ENCODE data around the gene DGKD.

Gene DGKD

GRCh38 chr2:233358335-233358734, 4.0 kb downstream of the DGKD start:
- Histone ChIP-seq H3K4me1 (ENCODE audit: insufficient read depth, low read length, poor library complexity, severe bottlenecking) (peaks cover 52% of the 10 kb centered on the region), H3K9me3 (ENCODE audit: insufficient read depth, low read depth, low read length) (no peaks in the 10 kb centered on the region), H3K9ac (ENCODE audit: low read depth, low read length, poor library complexity, severe bottlenecking) (peak overlapping the region; percentile 14), H3K4me2 (ENCODE audit: low read depth, low read length, poor library complexity, severe bottlenecking) (peak overlapping the region; percentile 85), H4K20me1 (ENCODE audit: insufficient read depth, low read length, poor library complexity, severe bottlenecking) (peaks cover 35% of the 10 kb centered on the region), H3K4me3 (ENCODE audit: low read length, poor library complexity, severe bottlenecking) (peak overlapping the region; percentile 76), H3K9me2 (replicated peaks; ENCODE audit: low read depth, low read length) (no peaks in the 10 kb centered on the region), H3K36me3 (ENCODE audit: insufficient read depth, low read length) (no peaks in the 10 kb centered on the region), H3F3A (ENCODE audit: low read depth) (no peaks in the 10 kb centered on the region), H2AFZ (ENCODE audit: low read length) (no peak overlapping the region), H3K79me2 (ENCODE audit: insufficient read depth, low read length) (peaks cover 70% of the 10 kb centered on the region), H3K27me3 (ENCODE audit: insufficient read depth, low read length, poor library complexity, severe bottlenecking) (no peaks in the 10 kb centered on the region)
- no peak for TF ChIP-seq CTCF (conservative IDR thresholded peaks at IDR 0.05; ENCODE audit: low read length)
- TF ChIP-seq EZH2phosphoT487 (IDR thresholded peaks at IDR 0.05; ENCODE audit: borderline replicate concordance), result no peak

GRCh38 chr2:233358947-233359346, 4.7 kb downstream of the DGKD start:
- peak overlapping the region; percentile 14 for H3K9ac ChIP-seq (ENCODE audit: low read depth, low read length, poor library complexity, severe bottlenecking)
- H3K9me2 ChIP-seq (replicated peaks; ENCODE audit: low read depth, low read length), result no peaks in the 10 kb centered on the region
- no peaks in the 10 kb centered on the region for H3K9me3 ChIP-seq (ENCODE audit: insufficient read depth, low read depth, low read length)
- TF ChIP-seq CTCF (conservative IDR thresholded peaks at IDR 0.05; ENCODE audit: low read length), result no peak
- TF ChIP-seq EZH2phosphoT487 (IDR thresholded peaks at IDR 0.05; ENCODE audit: borderline replicate concordance), result no peak
- H3K79me2 ChIP-seq (ENCODE audit: insufficient read depth, low read length), result peaks cover 75% of the 10 kb centered on the region
- H3K27me3 ChIP-seq (ENCODE audit: insufficient read depth, low read length, poor library complexity, severe bottlenecking), result no peaks in the 10 kb centered on the region
- no peaks in the 10 kb centered on the region; the same call in 1 of the 2 replicates for H3K36me3 ChIP-seq (ENCODE audit: insufficient read depth, low read length)
- peak overlapping the region; percentile 76 for H3K4me3 ChIP-seq (ENCODE audit: low read length, poor library complexity, severe bottlenecking)
- H3F3A ChIP-seq (ENCODE audit: low read depth), result no peaks in the 10 kb centered on the region
- H2AFZ ChIP-seq (ENCODE audit: low read length), result no peak overlapping the region
- H3K4me2 ChIP-seq (ENCODE audit: low read depth, low read length, poor library complexity, severe bottlenecking), result peak overlapping the region; percentile 85
- peaks cover 35% of the 10 kb centered on the region for H4K20me1 ChIP-seq (ENCODE audit: insufficient read depth, low read length, poor library complexity, severe bottlenecking)
- H3K4me1 ChIP-seq (ENCODE audit: insufficient read depth, low read length, poor library complexity, severe bottlenecking), result peaks cover 46% of the 10 kb centered on the region

- Histone ChIP-seq H3K9ac (ENCODE audit: low read depth, low read length, poor library complexity, severe bottlenecking) (no peak overlapping the region), H3K79me2 (ENCODE audit: insufficient read depth, low read length) (peaks cover 75% of the 10 kb centered on the region), H3K9me2 (replicated peaks; ENCODE audit: low read depth, low read length) (no peaks in the 10 kb centered on the region), H4K20me1 (ENCODE audit: insufficient read depth, low read length, poor library complexity, severe bottlenecking) (peaks cover 35% of the 10 kb centered on the region), H2AFZ (ENCODE audit: low read length) (no peak overlapping the region), H3K4me2 (ENCODE audit: low read depth, low read length, poor library complexity, severe bottlenecking) (peak overlapping the region; percentile 85), H3K4me1 (ENCODE audit: insufficient read depth, low read length, poor library complexity, severe bottlenecking) (peaks cover 45% of the 10 kb centered on the region), H3K27me3 (ENCODE audit: insufficient read depth, low read length, poor library complexity, severe bottlenecking) (no peaks in the 10 kb centered on the region), H3K4me3 (ENCODE audit: low read length, poor library complexity, severe bottlenecking) (no peak overlapping the region), H3F3A (ENCODE audit: low read depth) (no peaks in the 10 kb centered on the region), H3K36me3 (ENCODE audit: insufficient read depth, low read length) (no peaks in the 10 kb centered on the region; the same call in 1 of the 2 replicates), H3K9me3 (ENCODE audit: insufficient read depth, low read depth, low read length) (no peaks in the 10 kb centered on the region)
- TF ChIP-seq CTCF (conservative IDR thresholded peaks at IDR 0.05; ENCODE audit: low read length) (no peak), EZH2phosphoT487 (IDR thresholded peaks at IDR 0.05; ENCODE audit: borderline replicate concordance) (no peak)
Measured at GRCh38 chr2:233359823-233360222, 5.5 kb downstream of the DGKD start.

Data from Loucy (cell line).